Left lobe of liver (tissue), 2 donors: ENCODE data around the gene BCKDHA. TPM values are rescaled to one million over a fixed set of nuclear protein-coding genes. Genes with fewer than 3 reads are reported as not detected.
"Not testable (repeated sequence)": the region's sequence is repeated elsewhere in the genome, so short reads cannot be mapped to it uniquely, and the experiment has no call there.

Experiments
- ATAC-seq: fragments of 200-7000 bp; cut with Tn5 transposase; one replicate; pipeline ENCODE4 v1.9.1; 2020; ENCODE audit warnings: mild to moderate bottlenecking, moderate library complexity
- DNase-seq: peaks from one replicate; pipeline ENCODE4 v3.0.0-alpha.2; 2020; ENCODE audit warnings: low spot score
- total RNA-seq: library from RNA; stranded (reverse); gene quantifications from one replicate; pipeline ENCODE4 v1.2.1, GENCODE V29; 2021
- donor health status: DM: no; HTN: no; CAD: no; lungs with moderate emphysema.
- donor health status: DM: no; HTN: yes; CAD: no.

The BCKDHA gene
- total RNA-seq, 1 donor from 2014 or later, result 64.4 TPM

GRCh38 chr19:41424335-41425173 is 26.9 kb downstream of the BCKDHA start:
- no peak for DNase-seq
- ATAC-seq, result no peak

GRCh38 chr19:41425174-41426115 is 27.8 kb downstream of the BCKDHA start:
- ATAC-seq (no peak), DNase-seq (no peak)

GRCh38 chr19:41426116-41426841 is 28.7 kb downstream of the BCKDHA start:
- DNase-seq, result no peak
- no peak for ATAC-seq

- peak; percentile 35 for ATAC-seq
- DNase-seq, result no peak
Measured at GRCh38 chr19:41426952-41427646, 29.5 kb downstream of the BCKDHA start, which contains the start of gene B3GNT8. Gene B3GNT8, minus strand, starts transcription at chr19:41427374. Its CDS starts 596 bp downstream, at chr19:41426778.

- no peak for DNase-seq
- no peak for ATAC-seq
Measured at GRCh38 chr19:41427647-41428480, 30.2 kb downstream of the BCKDHA start.

GRCh38 chr19:41428481-41428859 is 30.9 kb downstream of the BCKDHA start:
- ATAC-seq (no peak), DNase-seq (no peak)

GRCh38 chr19:41430922-41431321 is 33.3 kb downstream of the BCKDHA start:
- no peak for ATAC-seq
- no peak for DNase-seq

- DNase-seq (peak; percentile 77), ATAC-seq (peak; percentile 85)
Measured at GRCh38 chr19:41431426-41432386, 34.1 kb downstream of the BCKDHA start.

- no peak for ATAC-seq
- no peak for DNase-seq
Measured at GRCh38 chr19:41433171-41433570, 35.6 kb downstream of the BCKDHA start.

- no peak for ATAC-seq
- DNase-seq, result no peak
Measured at GRCh38 chr19:41434450-41434849, 36.8 kb downstream of the BCKDHA start.

- not testable (repeated sequence) for DNase-seq, ATAC-seq
Measured at GRCh38 chr19:41435376-41435775, 37.8 kb downstream of the BCKDHA start.

GRCh38 chr19:41435936-41436673 is 38.5 kb downstream of the BCKDHA start:
- DNase-seq (no peak), ATAC-seq (no peak)

- no peak for DNase-seq
- no peak for ATAC-seq
Measured at GRCh38 chr19:41436674-41436951, 39.0 kb downstream of the BCKDHA start.

- DNase-seq (no peak), ATAC-seq (no peak)
Measured at GRCh38 chr19:41437944-41438574, 40.4 kb downstream of the BCKDHA start.

GRCh38 chr19:41439441-41440222 is 42.0 kb downstream of the BCKDHA start, which contains the start of gene DMAC2:
Gene DMAC2, minus strand, starts transcription at chr19:41439912. Its CDS starts 13 bp downstream, at chr19:41439899.
- ATAC-seq (peak; percentile 96), DNase-seq (peak; percentile 95)

GRCh38 chr19:41441321-41441945 is 43.8 kb downstream of the BCKDHA start:
- DNase-seq (peak; percentile 37), ATAC-seq (no peak)
